ENCODE data around the gene RALGPS1.

DNA sequence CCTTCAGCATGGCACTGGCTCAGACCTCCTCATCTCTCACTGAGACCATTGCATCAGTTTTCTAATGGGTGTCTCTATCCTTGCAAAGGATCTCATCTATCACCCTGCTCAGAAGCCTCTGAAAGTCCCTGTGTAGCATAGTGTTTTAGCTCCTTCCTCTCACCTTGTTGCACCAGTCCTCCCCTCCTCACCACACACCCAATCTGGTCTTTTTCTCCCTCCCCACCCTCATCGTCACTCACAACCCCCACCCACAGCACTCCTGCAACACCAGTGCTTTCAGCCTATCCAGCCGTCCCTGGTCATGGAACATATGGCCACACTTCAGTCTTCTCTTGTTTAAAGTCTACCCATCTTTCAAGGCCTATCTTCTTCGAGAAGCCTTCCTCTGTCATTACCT is 133.4 kb downstream of the RALGPS1 start:
- TF ChIP-seq, protein P1, sequence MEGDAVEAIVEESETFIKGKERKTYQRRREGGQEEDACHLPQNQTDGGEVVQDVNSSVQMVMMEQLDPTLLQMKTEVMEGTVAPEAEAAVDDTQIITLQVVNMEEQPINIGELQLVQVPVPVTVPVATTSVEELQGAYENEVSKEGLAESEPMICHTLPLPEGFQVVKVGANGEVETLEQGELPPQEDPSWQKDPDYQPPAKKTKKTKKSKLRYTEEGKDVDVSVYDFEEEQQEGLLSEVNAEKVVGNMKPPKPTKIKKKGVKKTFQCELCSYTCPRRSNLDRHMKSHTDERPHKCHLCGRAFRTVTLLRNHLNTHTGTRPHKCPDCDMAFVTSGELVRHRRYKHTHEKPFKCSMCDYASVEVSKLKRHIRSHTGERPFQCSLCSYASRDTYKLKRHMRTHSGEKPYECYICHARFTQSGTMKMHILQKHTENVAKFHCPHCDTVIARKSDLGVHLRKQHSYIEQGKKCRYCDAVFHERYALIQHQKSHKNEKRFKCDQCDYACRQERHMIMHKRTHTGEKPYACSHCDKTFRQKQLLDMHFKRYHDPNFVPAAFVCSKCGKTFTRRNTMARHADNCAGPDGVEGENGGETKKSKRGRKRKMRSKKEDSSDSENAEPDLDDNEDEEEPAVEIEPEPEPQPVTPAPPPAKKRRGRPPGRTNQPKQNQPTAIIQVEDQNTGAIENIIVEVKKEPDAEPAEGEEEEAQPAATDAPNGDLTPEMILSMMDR (IDR thresholded peaks at IDR 0.05; ENCODE audit: low read depth, low read length), result no peak
- no peak for TF ChIP-seq POLR2A (IDR thresholded peaks at IDR 0.05; ENCODE audit: extremely low read depth, insufficient read length)
